SK-N-SH (cell line): ENCODE measurements around the gene KLC1. TPM values are rescaled to one million over a fixed set of nuclear protein-coding genes. Genes with fewer than 3 reads are reported as not detected.

Experiments
- CTCF ChIA-PET: fragments of 300-600, 350-600 bp; formaldehyde crosslinking; extraction: SDS; loops from one replicate; lab custom pipeline; 2021; lab: Yijun Ruan, JAX
- POLR2A ChIA-PET: fragments of 350-600 bp; sonication (Branson Sonifier 250); formaldehyde crosslinking; extraction: SDS; loops from one replicate; lab custom pipeline; 2020; ENCODE audit warnings: antibody characterized with exemption, inconsistent platforms; lab: Yijun Ruan, JAX
- DNase-seq: peaks from one replicate; pipeline ENCODE4 v3.0.0; 2012
- H2AFZ ChIP-seq: fragments of 200-600 bp; sonication (generic); 2 replicates; pipeline ENCODE4 v1.8.1; 2016; ENCODE audit warnings: antibody characterized with exemption, mild to moderate bottlenecking, low read depth
- H3F3A ChIP-seq: fragments of 200-600 bp; sonication (generic); replicated peaks from 2 replicates; pipeline ENCODE3; 2016; ENCODE audit warnings: antibody characterized with exemption, mild to moderate bottlenecking; ENCODE audit not compliant: insufficient read depth
- H3K27ac ChIP-seq, 2 experiments: fragments of 200-500 bp in 1 of 2; fragments of 200-600 bp in 1 of 2; sonication (Bioruptor generic) in 1 of 2; sonication (generic), shearing (Covaris generic) in 1 of 2; 2 replicates each; pipeline versions ENCODE4 v1.5.1 to v1.6.1; 2014 to 2016; ENCODE audit warnings: low read depth in 2 of 2, inconsistent platforms in 1 of 2, low read length in 1 of 2, mild to moderate bottlenecking in 1 of 2, mixed read lengths in 1 of 2
- H3K27me3 ChIP-seq: fragments of 200-600 bp; sonication (generic), shearing (Covaris generic); 2 replicates; pipeline ENCODE4 v1.6.1; 2016; ENCODE audit warnings: mixed run types; ENCODE audit not compliant: insufficient read depth
- H3K36me3 ChIP-seq, 2 experiments: fragments of 200-500 bp in 1 of 2; fragments of 200-600 bp in 1 of 2; sonication (Bioruptor generic) in 1 of 2; sonication (generic) in 1 of 2; replicated peaks in 1 of 2; 2 replicates each; pipeline versions ENCODE3 to v1.5.1; 2014 to 2016; ENCODE audit warnings: low read length in 1 of 2, mild to moderate bottlenecking in 1 of 2; ENCODE audit not compliant: insufficient read depth in 2 of 2, control insufficient read depth in 1 of 2
- H3K4me1 ChIP-seq, 2 experiments: fragments of 200-500 bp in 1 of 2; fragments of 200-600 bp in 1 of 2; sonication (Bioruptor generic) in 1 of 2; sonication (generic), shearing (Covaris generic) in 1 of 2; 2 replicates each; pipeline versions ENCODE4 v1.5.1 to v1.6.1; 2014 to 2016; ENCODE audit warnings: low read depth in 1 of 2, low read length in 1 of 2, mixed run types in 1 of 2; ENCODE audit not compliant: insufficient read depth in 2 of 2, control insufficient read depth in 1 of 2
- H3K4me2 ChIP-seq: fragments of 200-600 bp; sonication (generic), shearing (Covaris generic); 2 replicates; pipeline ENCODE4 v1.6.1; 2017; ENCODE audit warnings: mixed run types
- H3K4me3 ChIP-seq, 2 experiments: fragments of 200-500 bp in 1 of 2; fragments of 200-600 bp in 1 of 2; sonication (Bioruptor generic) in 1 of 2; sonication (generic), shearing (Covaris generic) in 1 of 2; 2 replicates each; pipeline versions ENCODE4 v1.5.1 to v1.8.1; 2014 to 2016; ENCODE audit warnings: low read depth in 2 of 2, inconsistent platforms in 1 of 2, low read length in 1 of 2, mild to moderate bottlenecking in 1 of 2, mixed read lengths in 1 of 2, moderate library complexity in 1 of 2
- H3K79me2 ChIP-seq: fragments of 200-600 bp; sonication (generic); 2 replicates; pipeline ENCODE4 v1.8.1; 2017; ENCODE audit warnings: mild to moderate bottlenecking; ENCODE audit not compliant: insufficient read depth
- H3K9ac ChIP-seq: fragments of 200-600 bp; sonication (generic); 2 replicates; pipeline ENCODE4 v1.6.1; 2017; ENCODE audit warnings: mixed run types
- H3K9me2 ChIP-seq: fragments of 200-600 bp; sonication (generic); 2 replicates; pipeline ENCODE4 v1.6.1; 2017; ENCODE audit warnings: mixed run types
- H3K9me3 ChIP-seq: fragments of 200-600 bp; sonication (generic); 2 replicates; pipeline ENCODE4 v1.6.1; 2017; ENCODE audit warnings: mixed run types, mild to moderate bottlenecking, moderate library complexity
- H4K20me1 ChIP-seq: fragments of 200-600 bp; sonication (generic); 2 replicates; pipeline ENCODE4 v1.6.1; 2017; ENCODE audit warnings: mild to moderate bottlenecking, mixed run types; ENCODE audit not compliant: insufficient read depth
- EP300 ChIP-seq, 2 experiments: IDR thresholded peaks; 2 replicates each; pipeline versions ENCODE4 v1.4.0 to v1.6.1; 2012; ENCODE audit warnings: borderline replicate concordance in 1 of 2, low read depth in 1 of 2, low read length in 1 of 2
- FOSL2 ChIP-seq: IDR thresholded peaks from 2 replicates; pipeline ENCODE4 v1.4.0; 2012; ENCODE audit warnings: low read depth, mild to moderate bottlenecking, moderate library complexity, borderline replicate concordance
- FOXJ3 ChIP-seq: sonication (generic); formaldehyde crosslinking; IDR thresholded peaks from 2 replicates; pipeline ENCODE4 v1.5.1; 2020; ENCODE audit warnings: mild to moderate bottlenecking, missing genetic modification reagents
- FOXM1 ChIP-seq: IDR thresholded peaks from 2 replicates; pipeline ENCODE4 v1.4.0; 2012; ENCODE audit warnings: low read depth, mild to moderate bottlenecking
- GATA2 ChIP-seq: sonication (generic); formaldehyde crosslinking; IDR thresholded peaks from 2 replicates; pipeline ENCODE4 v1.5.0; 2020; ENCODE audit warnings: mild to moderate bottlenecking, missing genetic modification reagents
- JUND ChIP-seq: IDR thresholded peaks from 2 replicates; pipeline ENCODE4 v1.4.0; 2012
- MAX ChIP-seq: IDR thresholded peaks from 2 replicates; pipeline ENCODE4 v1.4.0; 2012; ENCODE audit warnings: low read depth
- MEF2A ChIP-seq: IDR thresholded peaks from 2 replicates; pipeline ENCODE4 v1.4.0; 2012; ENCODE audit warnings: low read depth, borderline replicate concordance
- NFIC ChIP-seq: IDR thresholded peaks from 2 replicates; pipeline ENCODE4 v1.4.0; 2012; ENCODE audit warnings: borderline replicate concordance
- NRF1 ChIP-seq: IDR thresholded peaks from 2 replicates; pipeline ENCODE4 v1.6.1; 2012; ENCODE audit warnings: low read depth, mild to moderate bottlenecking, low read length
- RFX5 ChIP-seq: IDR thresholded peaks from 2 replicates; pipeline ENCODE4 v1.6.1; 2012; ENCODE audit warnings: mild to moderate bottlenecking, improper control_type of control experiment, low read length
- RXRA ChIP-seq: IDR thresholded peaks from 2 replicates; pipeline ENCODE4 v1.4.0; 2012; ENCODE audit warnings: low read depth, mild to moderate bottlenecking, borderline replicate concordance
- SIN3A ChIP-seq: IDR thresholded peaks from 2 replicates; pipeline ENCODE4 v1.6.1; 2012; ENCODE audit warnings: low read depth, mild to moderate bottlenecking, low read length, moderate library complexity, borderline replicate concordance
- TAF1 ChIP-seq: IDR thresholded peaks from 2 replicates; pipeline ENCODE4 v1.6.1; 2012; ENCODE audit warnings: low read depth, mild to moderate bottlenecking, low read length, moderate library complexity, borderline replicate concordance
- TCF12 ChIP-seq: IDR thresholded peaks from 2 replicates; pipeline ENCODE4 v1.4.0; 2012
- TEAD4 ChIP-seq: IDR thresholded peaks from 2 replicates; pipeline ENCODE4 v1.4.0; 2012; ENCODE audit warnings: mild to moderate bottlenecking, borderline replicate concordance; ENCODE audit not compliant: insufficient read depth
- ZBTB33 ChIP-seq: IDR thresholded peaks from 2 replicates; pipeline ENCODE4 v1.4.0; 2012; ENCODE audit warnings: low read depth, borderline replicate concordance
- WGBS: methylation state at CpG from one replicate; pipeline ENCODE4 v1.1.6; 2017; ENCODE audit warnings: low lambda C conversion rate; 5-methylcytosine and 5-hydroxymethylcytosine counted together
- polyA plus RNA-seq, 3 experiments: library from polyadenylated mRNA; depleted of rRNA; stranded (reverse); fragments of >200 nt; gene quantifications; 2 replicates each; pipeline ENCODE4 v1.2.3, GENCODE V29; 2012
- TF ChIP-seq, protein P1 (sequence below): fragments of 150-350 bp; IDR thresholded peaks from 2 replicates; pipeline ENCODE4 v1.6.1; 2016; ENCODE audit warnings: mild to moderate bottlenecking, low read depth, low read length

KLC1 gene
- polyA plus RNA-seq, 1 of the 3 experiments (the other 2 are of a cell fraction) = 308 TPM

DNA sequence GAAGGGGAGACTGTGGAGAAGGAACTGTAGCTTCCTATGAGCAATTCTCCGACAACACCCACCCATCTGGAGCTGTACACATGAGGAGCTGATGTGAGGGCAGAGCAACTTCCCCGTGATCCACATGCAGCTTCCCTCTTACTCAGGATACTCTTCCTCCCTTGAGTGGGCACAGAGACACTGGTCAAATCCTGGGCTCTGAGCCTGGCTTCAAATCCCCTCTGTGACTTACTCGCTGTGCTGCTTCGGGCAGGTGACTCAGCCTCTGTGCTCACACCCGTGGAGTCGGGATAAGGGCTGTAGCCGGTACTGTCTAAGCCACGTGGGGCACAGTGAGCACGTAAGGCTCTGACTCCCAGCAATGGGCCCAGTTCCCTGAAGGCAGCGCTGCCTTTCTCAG, 117.7 kb downstream of the KLC1 start:
- DNase-seq = no peak
- 86% methylated on average over 10 of the region's 10 CpGs for WGBS

GRCh38 chr14:103748534-103748857, 119.5 kb downstream of the KLC1 start:
- CTCF ChIA-PET = no interaction called here
- H3K79me2 ChIP-seq = no peaks in the 10 kb centered on the region
- H3K36me3 ChIP-seq = peaks cover 0 to 13% of the 10 kb centered on the region in 2 experiments
- no peaks in the 10 kb centered on the region for H3K27me3 ChIP-seq
- H3K9me2 ChIP-seq = no peaks in the 10 kb centered on the region
- DNase-seq = no peak
- no peaks in the 10 kb centered on the region for H3F3A ChIP-seq
- no peak overlapping the region for H3K4me3 ChIP-seq
- no peak overlapping the region for H3K9ac ChIP-seq
- WGBS = 84% methylated on average over 5 of the region's 5 CpGs
- no peak for TF ChIP-seq TEAD4
- no peak for TF ChIP-seq JUND
- TF ChIP-seq TCF12 = no peak
- TF ChIP-seq MEF2A = no peak
- TF ChIP-seq, protein P1, sequence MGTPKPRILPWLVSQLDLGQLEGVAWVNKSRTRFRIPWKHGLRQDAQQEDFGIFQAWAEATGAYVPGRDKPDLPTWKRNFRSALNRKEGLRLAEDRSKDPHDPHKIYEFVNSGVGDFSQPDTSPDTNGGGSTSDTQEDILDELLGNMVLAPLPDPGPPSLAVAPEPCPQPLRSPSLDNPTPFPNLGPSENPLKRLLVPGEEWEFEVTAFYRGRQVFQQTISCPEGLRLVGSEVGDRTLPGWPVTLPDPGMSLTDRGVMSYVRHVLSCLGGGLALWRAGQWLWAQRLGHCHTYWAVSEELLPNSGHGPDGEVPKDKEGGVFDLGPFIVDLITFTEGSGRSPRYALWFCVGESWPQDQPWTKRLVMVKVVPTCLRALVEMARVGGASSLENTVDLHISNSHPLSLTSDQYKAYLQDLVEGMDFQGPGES = no peak
- TF ChIP-seq NRF1 = no peak
- no peak for TF ChIP-seq SIN3A
- no peak for TF ChIP-seq RFX5
- TF ChIP-seq NFIC = no peak
- TF ChIP-seq MAX = no peak
- no peak for TF ChIP-seq ZBTB33
- no peak for TF ChIP-seq EP300 (IDR thresholded peaks at IDR 0.05; ENCODE audit: borderline replicate concordance in 1 of 2, low read depth in 1 of 2, low read length in 1 of 2)
- no peak for TF ChIP-seq FOXM1
- no peak for TF ChIP-seq FOSL2
- no peak for TF ChIP-seq FOXJ3 (CRISPR knock-in tag)
- TF ChIP-seq RXRA = no peak
- no peak for TF ChIP-seq GATA2
- no peak for TF ChIP-seq TAF1
- H3K4me2 ChIP-seq = no peak overlapping the region
- POLR2A ChIA-PET = no interaction called here
- no peaks in the 10 kb centered on the region for H4K20me1 ChIP-seq
- no peaks in the 10 kb centered on the region for H3K9me3 ChIP-seq
- H3K27ac ChIP-seq = no peak overlapping the region
- no peak overlapping the region for H2AFZ ChIP-seq
- no peaks in the 10 kb centered on the region for H3K4me1 ChIP-seq

More for the DNA sequence above, 117.7 kb downstream of the KLC1 start:
- Histone ChIP-seq H3K9me2 (no peaks in the 10 kb centered on the region), H3K36me3 (peaks cover 0 to 11% of the 10 kb centered on the region in 2 experiments), H3K9me3 (no peaks in the 10 kb centered on the region), H4K20me1 (no peaks in the 10 kb centered on the region), H3K27ac (no peak overlapping the region), H2AFZ (no peak overlapping the region), H3F3A (no peaks in the 10 kb centered on the region), H3K27me3 (no peaks in the 10 kb centered on the region), H3K4me3 (no peak overlapping the region), H3K9ac (no peak overlapping the region), H3K79me2 (no peaks in the 10 kb centered on the region), H3K4me2 (no peak overlapping the region), H3K4me1 (no peaks in the 10 kb centered on the region; a peak in 1 of 4 replicates)
- POLR2A ChIA-PET = no interaction called here
- CTCF ChIA-PET = interaction anchor here (0.8 to 1.1 kb wide), 2 partner anchors 10 to 164 kb away, joined by 3 to 5 read pairs; no protein-coding TSS in a partner anchor
- TF ChIP-seq ZBTB33 (no peak), FOSL2 (no peak)
